Head of caudate nucleus (tissue), 42 donors: ENCODE data around the gene KIF25.

Source experiments
- DNase-seq, 42 donors: peaks; one replicate each; pipeline versions ENCODE4 v3.0.0 to v3.0.0-alpha.2; 2020 to 2021; ENCODE audit warnings: mixed read lengths in 7 of 42
- intact Hi-C: fragments of 100-400 bp; cut with DNase I; formaldehyde crosslinking; loops from one replicate; pipeline ENCODE4 v1.15.0; 2022

Gene KIF25

GRCh38 chr6:168012431-168013249, 15.2 kb downstream of the KIF25 start:
- intact Hi-C loops = no loop called here
- peak in 1 of 42 donors; percentile 26 for DNase-seq

GRCh38 chr6:168013250-168013915, 15.9 kb downstream of the KIF25 start:
- peak in 1 of 42 donors; percentile 31 for DNase-seq
- intact Hi-C loops = no loop called here

DNA sequence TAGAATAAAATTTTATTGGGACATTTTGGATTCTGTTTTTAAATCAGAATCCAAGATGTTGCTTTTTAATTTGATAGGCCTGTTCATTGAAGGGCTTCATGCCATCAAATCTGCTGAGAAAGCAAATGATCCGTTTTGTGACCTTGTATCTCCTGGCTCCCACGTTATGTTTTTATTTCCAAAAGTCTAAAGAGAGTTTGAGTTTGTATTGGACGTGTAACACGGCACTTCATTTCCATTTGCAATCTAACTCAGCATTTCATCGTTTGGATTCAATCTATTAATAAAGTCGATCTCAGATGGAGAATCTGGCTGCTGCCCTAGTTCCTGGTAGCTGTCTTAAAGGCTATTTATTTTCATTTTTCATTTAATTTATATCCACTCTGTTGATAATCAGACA, 17.0 kb downstream of the KIF25 start:
- no peak for DNase-seq
- intact Hi-C loops = no loop called here

DNA sequence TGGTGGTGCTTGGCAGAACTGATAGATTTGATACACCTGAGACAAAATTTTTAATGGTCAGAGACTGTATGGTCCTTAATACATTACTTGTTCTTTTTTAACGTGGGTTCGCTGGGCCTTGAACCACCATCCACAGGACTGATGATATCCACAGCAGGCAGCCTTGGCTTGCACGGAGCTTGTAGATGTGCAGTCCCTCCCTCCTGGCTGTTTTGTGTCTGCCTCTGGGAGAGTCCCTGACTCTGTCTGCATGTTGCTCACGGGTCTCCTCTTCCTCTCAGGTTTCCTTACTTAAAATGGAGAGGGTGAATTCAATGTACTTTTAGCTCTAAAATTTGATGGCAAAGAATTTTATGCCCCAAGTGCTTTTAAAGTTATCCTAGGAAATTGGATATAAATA, 17.5 kb downstream of the KIF25 start:
- intact Hi-C loops = no loop called here
- DNase-seq = peak in 2 of 42 donors; percentile 7 to 36

GRCh38 chr6:168015482-168016175, 18.2 kb downstream of the KIF25 start:
- intact Hi-C loops = no loop called here
- DNase-seq = peak in 2 of 42 donors; percentile 19 to 33

DNA sequence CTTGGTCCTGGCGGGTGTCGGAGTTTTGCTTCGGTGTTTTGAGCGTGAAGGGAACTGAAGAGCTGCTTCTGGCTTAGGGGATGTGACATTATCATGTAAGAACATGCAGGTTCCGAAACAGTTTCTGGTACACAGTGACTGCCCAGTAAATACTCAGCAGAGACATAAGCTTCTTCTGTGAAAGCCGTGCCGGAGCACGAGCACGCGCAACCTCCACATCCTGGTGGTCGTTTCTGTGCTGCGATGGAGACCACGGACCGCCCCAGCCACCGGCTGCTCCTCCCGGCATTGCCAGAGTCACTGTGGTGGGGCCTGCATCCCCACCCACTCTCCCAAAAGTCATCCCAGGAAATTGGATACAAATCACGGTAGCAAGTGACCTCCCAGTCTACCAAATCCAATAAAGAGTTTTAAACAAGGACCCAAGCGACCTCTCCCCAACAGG, 18.7 kb downstream of the KIF25 start:
- intact Hi-C loops = no loop called here
- DNase-seq = peak in 2 of 42 donors; percentile 7 to 25

- intact Hi-C loops = no loop called here
- peak in 10 of 42 donors; percentile 20 to 60 (median 43) for DNase-seq
Measured at GRCh38 chr6:168016721-168017525, 19.5 kb downstream of the KIF25 start.

GRCh38 chr6:168017629-168018028, 20.2 kb downstream of the KIF25 start:
- DNase-seq = peak in 2 of 42 donors; percentile 37 to 43
- intact Hi-C loops = no loop called here

- intact Hi-C loops = no loop called here
- peak in 1 of 42 donors; percentile 27 for DNase-seq
Measured at GRCh38 chr6:168018664-168019063, 21.2 kb downstream of the KIF25 start.

DNA sequence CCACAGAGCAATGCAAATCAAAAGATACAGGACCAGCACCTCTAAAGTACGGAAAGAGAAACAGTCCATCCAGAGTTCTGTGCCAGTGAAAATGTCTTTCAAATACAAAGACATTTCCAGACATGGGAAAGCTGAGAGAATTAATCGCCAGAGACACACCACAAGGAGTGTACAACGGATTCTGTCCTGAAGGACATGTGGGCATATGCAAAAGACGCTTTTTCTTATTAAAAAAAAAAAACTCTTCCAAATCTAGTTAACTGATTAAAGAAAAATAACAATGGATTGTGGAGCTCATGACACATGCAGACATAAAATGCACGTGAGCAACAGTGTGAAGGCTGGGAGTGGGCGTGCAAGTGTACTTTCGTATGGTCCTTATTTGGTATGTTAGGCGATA, 22.8 kb downstream of the KIF25 start:
- peak in 1 of 42 donors; percentile 17 for DNase-seq
- intact Hi-C loops = no loop called here

- intact Hi-C loops = no loop called here
- peak in 1 of 42 donors; percentile 8 for DNase-seq
Measured at GRCh38 chr6:168021581-168021980, 24.1 kb downstream of the KIF25 start.

GRCh38 chr6:168022488-168023321, 25.2 kb downstream of the KIF25 start:
- peak in 1 of 42 donors; percentile 26 for DNase-seq
- intact Hi-C loops = no loop called here

DNA sequence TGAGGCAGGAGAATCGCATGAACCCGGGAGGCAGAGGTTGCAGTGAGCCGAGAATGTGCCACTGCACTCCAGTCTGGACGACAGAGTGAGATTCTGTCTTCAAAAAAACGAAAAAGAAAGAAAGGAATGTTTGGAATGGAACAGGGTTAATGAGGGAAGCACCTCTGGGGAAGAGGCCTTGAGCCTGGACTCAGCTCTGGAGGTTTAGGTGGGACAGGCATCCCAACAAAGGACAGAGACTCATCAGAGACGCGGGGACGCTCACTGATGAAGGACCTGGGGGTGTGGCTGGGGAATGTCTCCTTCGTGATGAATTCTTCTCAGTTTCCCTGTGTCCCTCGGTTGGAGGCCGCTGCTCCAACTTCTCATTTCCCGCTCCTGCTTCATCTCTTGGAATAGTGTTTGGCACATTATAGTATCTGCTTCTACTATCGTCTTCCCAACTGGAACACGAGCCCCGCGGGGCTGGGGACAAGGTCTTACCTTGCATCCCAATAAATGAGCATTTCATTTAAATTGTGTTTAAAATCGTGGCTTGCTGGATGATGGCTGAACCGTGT, 27.6 kb downstream of the KIF25 start:
- peak in 2 of 42 donors; percentile 12 to 19 for DNase-seq
- intact Hi-C loops = no loop called here

- peak in 2 of 42 donors; percentile 17 for DNase-seq
- intact Hi-C loops = no loop called here
Measured at GRCh38 chr6:168025831-168026710, 28.6 kb downstream of the KIF25 start.

GRCh38 chr6:168026925-168027324, 29.5 kb downstream of the KIF25 start:
- DNase-seq = peak in 3 of 42 donors; percentile 0 to 21 (median 20)
- intact Hi-C loops = no loop called here

GRCh38 chr6:168027521-168027920, 30.1 kb downstream of the KIF25 start:
- intact Hi-C loops = no loop called here
- peak in 3 of 42 donors; percentile 0 to 28 (median 26) for DNase-seq

- DNase-seq = peak in 3 of 42 donors; percentile 0 to 40 (median 33)
- intact Hi-C loops = no loop called here
Measured at GRCh38 chr6:168028181-168028580, 30.7 kb downstream of the KIF25 start.
